Epithelial cell of proximal tubule (primary cell): Measurements from ENCODE around the gene TIMM17B. TPM values are rescaled to one million over a fixed set of nuclear protein-coding genes. Genes with fewer than 3 reads are reported as not detected.

Experiments
- DNase-seq: peaks from one replicate; pipeline ENCODE4 v3.0.0-alpha.2; 2011; ENCODE audit warnings: low read depth
- H3K4me3 ChIP-seq: 2 replicates; pipeline ENCODE4 v1.5.1; 2011; ENCODE audit warnings: low read depth, mild to moderate bottlenecking, low read length
- CTCF ChIP-seq: conservative IDR thresholded peaks from 2 replicates; pipeline ENCODE4 v1.5.1; 2012; ENCODE audit warnings: low read depth, mild to moderate bottlenecking, low read length
- total RNA-seq: library from RNA; depleted of rRNA; stranded (reverse); fragments of >200 nt; gene quantifications from 2 replicates; pipeline ENCODE4 v1.2.3, GENCODE V29; 2015

Gene TIMM17B
- total RNA-seq, 1 donor from 2014 or later = 104 TPM

GRCh38 chrX:48904180-48904579 is 6.6 kb upstream of the TIMM17B start:
- DNase-seq = no peak
- H3K4me3 ChIP-seq = no peak overlapping the region
- TF ChIP-seq CTCF = no peak

- no peak for TF ChIP-seq CTCF
- no peak overlapping the region for H3K4me3 ChIP-seq
- DNase-seq = no peak
These were observed 5.7 kb upstream of the TIMM17B start for GRCh38 chrX:48903290-48903689.

GRCh38 chrX:48902776-48903175 is 5.2 kb upstream of the TIMM17B start:
- no peak for TF ChIP-seq CTCF
- DNase-seq = no peak
- H3K4me3 ChIP-seq = no peak overlapping the region

- no peak for TF ChIP-seq CTCF
- H3K4me3 ChIP-seq = no peak overlapping the region
- no peak for DNase-seq
These were observed 4.6 kb upstream of the TIMM17B start for GRCh38 chrX:48902135-48902534.

- no peak for TF ChIP-seq CTCF
- DNase-seq = no peak
- H3K4me3 ChIP-seq = no peak overlapping the region
These were observed 3.5 kb upstream of the TIMM17B start for GRCh38 chrX:48901069-48901468.

GRCh38 chrX:48899078-48899410 is 1.5 kb upstream of the TIMM17B start:
- H3K4me3 ChIP-seq = peak overlapping the region; percentile 21
- TF ChIP-seq CTCF = no peak

GRCh38 chrX:48897157-48897624 is 377 bp downstream of the TIMM17B start:
- H3K4me3 ChIP-seq = peak overlapping the region; percentile 85
- DNase-seq = no peak
- TF ChIP-seq CTCF = no peak

More at GRCh38 chrX:48899078-48899410, 1.5 kb upstream of the TIMM17B start:
- DNase-seq = no peak
